B cell (primary cell): ENCODE results near the gene DLST. TPM values are rescaled to one million over a fixed set of nuclear protein-coding genes. Genes with fewer than 3 reads are reported as not detected.

ENCODE experiments used
- ATAC-seq: fragments of 200-7000 bp; cut with Tn5 transposase; one replicate; pipeline ENCODE4 v1.10.0; 2021; ENCODE audit warnings: low read depth, mild to moderate bottlenecking, moderate number of reproducible peaks, moderate library complexity
- CTCF ChIA-PET: fragments of 350-600 bp; sonication (Branson Sonifier 250); formaldehyde crosslinking; loops from one replicate; lab custom pipeline; 2021; ENCODE audit warnings: antibody characterized with exemption, inconsistent platforms; lab: Charles Lee
- POLR2A ChIA-PET: fragments of 350-600 bp; sonication (Branson Sonifier 250); formaldehyde crosslinking; loops from one replicate; lab custom pipeline; 2021; ENCODE audit warnings: antibody characterized with exemption; lab: Charles Lee
- DNase-seq: peaks from one replicate; pipeline ENCODE4 v3.0.0; 2013
- H2AFZ ChIP-seq: 2 replicates; pipeline ENCODE4 v1.6.1; 2012; ENCODE audit warnings: mild to moderate bottlenecking, low read depth, low read length; ENCODE audit not compliant: insufficient read depth, poor library complexity, severe bottlenecking
- H3K27ac ChIP-seq, 2 donors: 1 replicate in 1 of 2; 2 replicates in 1 of 2; pipeline ENCODE4 v1.5.1; 2012 to 2013; ENCODE audit warnings: low read length in 2 of 2, mild to moderate bottlenecking in 2 of 2, moderate library complexity in 1 of 2
- H3K27me3 ChIP-seq, 4 experiments: fragments of 200-600 bp in 1 of 4; sonication (generic) in 1 of 4; replicated peaks in 1 of 4; 1 replicate in 2 of 4; 2 replicates in 2 of 4; pipeline versions ENCODE4 v1.6.1 to v1.7.0; 2013 to 2016; ENCODE audit warnings: low read length in 3 of 4, mild to moderate bottlenecking in 2 of 4, mixed read lengths in 1 of 4, moderate library complexity in 1 of 4; ENCODE audit not compliant: insufficient read depth in 4 of 4, control insufficient read depth in 3 of 4; ENCODE audit errors: control extremely low read depth in 1 of 4
- H3K36me3 ChIP-seq, 2 experiments: replicated peaks in 1 of 2; 1 replicate in 1 of 2; 2 replicates in 1 of 2; pipeline versions ENCODE4 v1.6.1 to v1.7.1; 2013; ENCODE audit warnings: low read length in 1 of 2; ENCODE audit not compliant: insufficient read depth in 2 of 2, control insufficient read depth in 1 of 2; ENCODE audit errors: control extremely low read depth in 1 of 2, extremely low read depth in 1 of 2
- H3K4me1 ChIP-seq, 2 donors: fragments of 200-600 bp in 1 of 2; sonication (generic) in 1 of 2; 1 replicate in 1 of 2; 2 replicates in 1 of 2; pipeline versions ENCODE4 v1.5.1 to v1.6.1; 2013 to 2017; ENCODE audit warnings: low read length in 2 of 2; ENCODE audit not compliant: control insufficient read depth in 2 of 2, insufficient read depth in 2 of 2
- H3K4me2 ChIP-seq: replicated peaks from 2 replicates; pipeline ENCODE3; 2012; ENCODE audit warnings: mild to moderate bottlenecking, low read depth, low read length; ENCODE audit not compliant: poor library complexity, severe bottlenecking
- H3K4me3 ChIP-seq, 5 experiments: fragments of 200-600 bp in 1 of 5; sonication (generic) in 1 of 5; 1 replicate in 3 of 5; 2 replicates in 2 of 5; pipeline versions ENCODE4 v1.5.1 to v1.7.0; 2011 to 2016; ENCODE audit warnings: low read length in 4 of 5, mild to moderate bottlenecking in 4 of 5, low read depth in 2 of 5, control low read depth in 1 of 5, moderate library complexity in 1 of 5; ENCODE audit not compliant: insufficient read depth in 1 of 5; ENCODE audit errors: control extremely low read depth in 1 of 5, extremely low read depth in 1 of 5
- H3K79me2 ChIP-seq: fragments of 200-600 bp; sonication (generic); one replicate; pipeline ENCODE4 v1.6.0; 2016; ENCODE audit warnings: low read length; ENCODE audit not compliant: control insufficient read depth, insufficient read depth
- H3K9ac ChIP-seq: fragments of 200-600 bp; sonication (generic); 2 replicates; pipeline ENCODE4 v1.6.1; 2017; ENCODE audit warnings: mild to moderate bottlenecking, low read length, moderate library complexity
- H3K9me3 ChIP-seq, 3 donors: one replicate each; pipeline versions ENCODE4 v1.6.1 to v1.7.1; 2013; ENCODE audit warnings: low read length in 2 of 3; ENCODE audit not compliant: control insufficient read depth in 2 of 3, insufficient read depth in 1 of 3; ENCODE audit errors: control extremely low read depth in 1 of 3
- H4K20me1 ChIP-seq: 2 replicates; pipeline ENCODE4 v1.6.0; 2012; ENCODE audit warnings: mild to moderate bottlenecking, low read length; ENCODE audit not compliant: insufficient read depth, control insufficient read depth, poor library complexity, severe bottlenecking
- H3K27ac Mint-ChIP-seq: one replicate; pipeline ENCODE4 v1.8.0; 2021; ENCODE audit warnings: mixed read lengths
- H3K27me3 Mint-ChIP-seq: one replicate; pipeline ENCODE4 v1.8.0; 2021; ENCODE audit warnings: mixed read lengths
- H3K4me1 Mint-ChIP-seq: one replicate; pipeline ENCODE4 v1.8.0; 2021; ENCODE audit warnings: mixed read lengths
- H3K4me3 Mint-ChIP-seq: one replicate; pipeline ENCODE4 v1.8.0; 2021; ENCODE audit warnings: mixed read lengths
- H3K9me3 Mint-ChIP-seq: one replicate; pipeline ENCODE4 v1.8.0; 2022; ENCODE audit warnings: mixed read lengths; ENCODE audit not compliant: insufficient read depth
- CTCF ChIP-seq: fragments of 200-600 bp; IDR thresholded peaks from one replicate; pipeline ENCODE4 v1.8.0; 2022; ENCODE audit warnings: antibody characterized with exemption, mild to moderate bottlenecking
- EZH2 ChIP-seq: IDR thresholded peaks from 2 replicates; pipeline ENCODE4 v1.6.1; 2012; ENCODE audit warnings: borderline replicate concordance, low read depth, mild to moderate bottlenecking, moderate library complexity, low read length; ENCODE audit not compliant: insufficient read depth, poor library complexity, severe bottlenecking
- whole genome bisulfite sequencing: methylation state at CpG from one replicate; pipeline ENCODE4 v1.1.5; 2013; ENCODE audit warnings: missing lambda C conversion rate; ENCODE audit not compliant: insufficient coverage; 5-methylcytosine and 5-hydroxymethylcytosine counted together
- intact Hi-C: fragments of 100-400 bp; cut with micrococcal nuclease; formaldehyde crosslinking; loops from one replicate; pipeline ENCODE4 v1.10.0; 2022
- polyA plus RNA-seq: library from polyadenylated mRNA; depleted of rRNA; stranded (reverse); fragments of >200 nt; gene quantifications from 2 replicates; pipeline ENCODE4 v1.2.3, GENCODE V29; 2012
- total RNA-seq, 2 donors: library from RNA; stranded (reverse); fragments of 120-200 nt in 1 of 2; gene quantifications; 1 replicate in 1 of 2; 2 replicates in 1 of 2; pipeline versions ENCODE4 v1.2.3 to v1.2.4, GENCODE V29; 2013 to 2022

DLST gene
- total and polyA plus RNA-seq, 2 donors (not counting 1 experiment from before 2014, with no cell fraction given), result 73.1 to 89.5 TPM

GRCh38 chr14:74835645-74836250 is 46.0 kb upstream of the DLST start:
- ATAC-seq, result peak; percentile 64

More at GRCh38 chr14:74835645-74836250, 46.0 kb upstream of the DLST start:
- Histone ChIP-seq H3K9me3 (no peaks in the 10 kb centered on the region), H3K4me3 (peak overlapping the region in 2 of 5 experiments; percentile 0 to 7), H3K36me3 (peaks cover 7 to 13% of the 10 kb centered on the region in 2 experiments), H3K4me2 (peak overlapping the region; percentile 53), H3K4me1 (peaks cover 50% of the 10 kb centered on the region in 2 donors), H3K27ac (peak overlapping the region; percentile 69 to 85), H4K20me1 (no peaks in the 10 kb centered on the region), H3K9ac (peak overlapping the region; percentile 6), H3K27me3 (no peaks in the 10 kb centered on the region), H2AFZ (peak overlapping the region; percentile 75), H3K79me2 (no peaks in the 10 kb centered on the region)
- peak; percentile 61 for DNase-seq
- peak overlapping the region; percentile 76 for H3K4me3 Mint-ChIP-seq
- POLR2A ChIA-PET, result interaction anchor here (0.6 to 1.0 kb wide), 3 partner anchors 72 to 1698 kb away, joined by 3 to 4 read pairs (median 4); partner anchors contain the start of gene YLPM1
- TF ChIP-seq CTCF (no peak), EZH2 (no peak)
- intact Hi-C loops, result no loop called here
- peak overlapping the region; percentile 87 for H3K27ac Mint-ChIP-seq
- CTCF ChIA-PET, result interaction anchor here (0.7 to 6.4 kb wide), 7 partner anchors 13 to 227 kb away, joined by 3 to 54 read pairs (median 4); no protein-coding TSS in a partner anchor
- H3K4me1 Mint-ChIP-seq, result peaks cover 56% of the 10 kb centered on the region
- no peaks in the 10 kb centered on the region for H3K9me3 Mint-ChIP-seq
- 10% methylated on average over 3 of the region's 7 CpGs for WGBS
- no peaks in the 10 kb centered on the region for H3K27me3 Mint-ChIP-seq
